ENCODE results near the gene CENPN.
A peak's percentile ranks its signal among the peaks of the same experiment; 100 is the strongest.

Gene CENPN

GRCh38 chr16:81006813-81007695, at the start of gene CENPN, which contains the start of gene CMC2:
TSS of gene CENPN (plus strand) at chr16:81007214. CDS start at chr16:81011940, 4,726 bp downstream.
TSS of gene CMC2 (minus strand) at chr16:81006885. CDS start at chr16:80997394, 9,491 bp downstream.
- DNase-seq (ENCODE audit: low read depth in 2 of 2) = peak; percentile 92 to 93

GRCh38 chr16:80958284-80958683, 48.7 kb upstream of the CENPN start:
- no peak for DNase-seq (ENCODE audit: low read depth in 2 of 2)

- DNase-seq (ENCODE audit: low read depth in 2 of 2) = no peak
Measured at GRCh38 chr16:80962879-80963278, 44.1 kb upstream of the CENPN start.

- no peak for DNase-seq (ENCODE audit: low read depth in 2 of 2)
Measured at GRCh38 chr16:80964351-80964750, 42.7 kb upstream of the CENPN start.

- DNase-seq (ENCODE audit: low read depth in 2 of 2) = no peak
Measured at GRCh38 chr16:80966617-80967016, 40.4 kb upstream of the CENPN start.

GRCh38 chr16:80968386-80969113, 38.5 kb upstream of the CENPN start:
- no peak for DNase-seq (ENCODE audit: low read depth in 2 of 2)

GRCh38 chr16:80969114-80969484, 37.9 kb upstream of the CENPN start:
- DNase-seq (ENCODE audit: low read depth in 2 of 2) = no peak

GRCh38 chr16:80971819-80972218, 35.2 kb upstream of the CENPN start:
- DNase-seq (ENCODE audit: low read depth in 2 of 2) = no peak

GRCh38 chr16:80972611-80973010, 34.4 kb upstream of the CENPN start:
- DNase-seq (ENCODE audit: low read depth in 2 of 2) = no peak

- DNase-seq (ENCODE audit: low read depth in 2 of 2) = no peak
Measured at GRCh38 chr16:80973991-80974390, 33.0 kb upstream of the CENPN start.

- no peak for DNase-seq (ENCODE audit: low read depth in 2 of 2)
Measured at GRCh38 chr16:80974649-80975376, 32.2 kb upstream of the CENPN start.

GRCh38 chr16:80976946-80977345, 30.1 kb upstream of the CENPN start:
- no peak for DNase-seq (ENCODE audit: low read depth in 2 of 2)

- DNase-seq (ENCODE audit: low read depth in 2 of 2) = no peak
Measured at GRCh38 chr16:80981103-80981502, 25.9 kb upstream of the CENPN start.

- DNase-seq (ENCODE audit: low read depth in 2 of 2) = no peak
Measured at GRCh38 chr16:80982646-80983045, 24.4 kb upstream of the CENPN start.

GRCh38 chr16:80984124-80984892, 22.7 kb upstream of the CENPN start:
- DNase-seq (ENCODE audit: low read depth in 2 of 2) = no peak

GRCh38 chr16:80985611-80986010, 21.4 kb upstream of the CENPN start:
- no peak for DNase-seq (ENCODE audit: low read depth in 2 of 2)

- no peak for DNase-seq (ENCODE audit: low read depth in 2 of 2)
Measured at GRCh38 chr16:80986557-80986956, 20.5 kb upstream of the CENPN start.

- no peak for DNase-seq (ENCODE audit: low read depth in 2 of 2)
Measured at GRCh38 chr16:80988756-80989155, 18.3 kb upstream of the CENPN start.

GRCh38 chr16:80989801-80990200, 17.2 kb upstream of the CENPN start:
- DNase-seq (ENCODE audit: low read depth in 2 of 2) = no peak

GRCh38 chr16:80990577-80990976, 16.4 kb upstream of the CENPN start:
- DNase-seq (ENCODE audit: low read depth in 2 of 2) = no peak

GRCh38 chr16:80990978-80991377, 16.0 kb upstream of the CENPN start:
- DNase-seq (ENCODE audit: low read depth in 2 of 2) = no peak
